CD8-positive, alpha-beta memory T cell (primary cell): ENCODE data around the gene LRBA. TPM values are rescaled to one million over a fixed set of nuclear protein-coding genes. Genes with fewer than 3 reads are reported as not detected.
"Not testable (repeated sequence)": the region's sequence is repeated elsewhere in the genome, so short reads cannot be mapped to it uniquely, and the experiment has no call there.

Experiments used
- CTCF ChIA-PET: fragments of 350-600 bp; sonication (Branson Sonifier 250); formaldehyde crosslinking; loops from one replicate; lab custom pipeline; 2021; ENCODE audit warnings: antibody characterized with exemption; lab: Charles Lee
- POLR2A ChIA-PET: fragments of 350-600 bp; sonication (Branson Sonifier 250); formaldehyde crosslinking; loops from one replicate; lab custom pipeline; 2021; ENCODE audit warnings: antibody characterized with exemption; lab: Charles Lee
- DNase-seq, 5 donors: peaks; one replicate each; pipeline versions ENCODE4 v3.0.0 to v3.0.0-alpha.2; 2020 to 2022; ENCODE audit warnings: mixed read lengths in 1 of 5
- H3K27ac ChIP-seq: one replicate; pipeline ENCODE4 v1.7.0; 2013; ENCODE audit warnings: low read depth, mild to moderate bottlenecking, low read length, moderate library complexity
- H3K27me3 ChIP-seq: 2 replicates; pipeline ENCODE4 v1.7.0; 2013; ENCODE audit warnings: low read length, mild to moderate bottlenecking; ENCODE audit not compliant: insufficient read depth, poor library complexity, severe bottlenecking
- H3K36me3 ChIP-seq: 2 replicates; pipeline ENCODE4 v1.7.0; 2013; ENCODE audit warnings: mild to moderate bottlenecking, low read length, moderate library complexity; ENCODE audit not compliant: insufficient read depth
- H3K4me1 ChIP-seq: 2 replicates; pipeline ENCODE4 v1.7.0; 2013; ENCODE audit warnings: mild to moderate bottlenecking, low read length, moderate library complexity; ENCODE audit not compliant: insufficient read depth
- H3K4me3 ChIP-seq: 2 replicates; pipeline ENCODE4 v1.7.0; 2013; ENCODE audit warnings: mild to moderate bottlenecking, low read length
- H3K9me3 ChIP-seq: 2 replicates; pipeline ENCODE4 v1.7.0; 2013; ENCODE audit warnings: mild to moderate bottlenecking, low read length
- H3K27ac Mint-ChIP-seq, 8 donors: one replicate each; pipeline ENCODE4 v1.8.0; 2020 to 2021; ENCODE audit warnings: mixed read lengths in 8 of 8, mild to moderate bottlenecking in 6 of 8, inconsistent platforms in 3 of 8, moderate library complexity in 3 of 8
- H3K27me3 Mint-ChIP-seq, 2 donors: one replicate each; pipeline ENCODE4 v1.8.0; 2020 to 2021; ENCODE audit warnings: mixed read lengths in 2 of 2, mild to moderate bottlenecking in 1 of 2, moderate library complexity in 1 of 2
- H3K36me3 Mint-ChIP-seq, 3 donors: one replicate each; pipeline ENCODE4 v1.8.0; 2020 to 2021; ENCODE audit warnings: mixed read lengths in 3 of 3, inconsistent platforms in 1 of 3, mild to moderate bottlenecking in 1 of 3
- H3K4me1 Mint-ChIP-seq, 3 donors: one replicate each; pipeline ENCODE4 v1.8.0; 2020 to 2021; ENCODE audit warnings: mixed read lengths in 3 of 3, inconsistent platforms in 1 of 3, mild to moderate bottlenecking in 1 of 3
- H3K4me3 Mint-ChIP-seq, 7 donors: one replicate each; pipeline ENCODE4 v1.8.0; 2020 to 2021; ENCODE audit warnings: mixed read lengths in 7 of 7, mild to moderate bottlenecking in 6 of 7, moderate library complexity in 4 of 7, inconsistent platforms in 2 of 7
- H3K9me3 Mint-ChIP-seq, 5 donors: one replicate each; pipeline ENCODE4 v1.8.0; 2020 to 2022; ENCODE audit warnings: mixed read lengths in 5 of 5, mild to moderate bottlenecking in 3 of 5, moderate library complexity in 2 of 5, inconsistent platforms in 1 of 5
- polyA plus RNA-seq: library from polyadenylated mRNA; unstranded; fragments of 300-500 nt; fragmentation: Illumina TruSeq; gene quantifications from one replicate; pipeline ENCODE4 v1.2.3, GENCODE V29; 2021
- total RNA-seq, 2 experiments: library from RNA; stranded (reverse); gene quantifications; one replicate each; pipeline ENCODE4 v1.2.3, GENCODE V29; 2021

Gene LRBA
- total and polyA plus RNA-seq, 3 experiments from 2014 or later = 25.9 to 61.9 (median 56.4) TPM

DNA sequence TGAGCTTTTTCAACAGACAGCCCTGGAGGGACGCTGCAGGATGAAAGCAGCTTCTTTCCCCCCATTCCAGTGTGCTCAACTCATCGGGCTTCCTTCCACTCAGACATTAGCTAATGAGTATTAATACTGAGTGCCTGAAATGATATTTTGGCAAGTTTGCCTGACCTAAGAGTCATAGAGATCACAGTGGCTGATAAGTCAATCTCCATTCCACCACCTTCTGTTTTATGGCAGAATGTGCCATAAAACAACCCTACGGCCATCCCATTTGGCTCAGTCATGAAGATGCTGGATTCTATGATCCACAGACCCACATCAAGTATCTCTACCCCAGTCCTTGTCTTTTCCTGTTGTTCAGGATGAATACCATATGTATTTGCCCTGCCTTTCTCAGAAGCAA lies 481.4 kb downstream of the LRBA start:
- Histone ChIP-seq H3K27me3 (no peaks in the 10 kb centered on the region), H3K9me3 (no peaks in the 10 kb centered on the region), H3K27ac (no peak overlapping the region), H3K4me3 (no peak overlapping the region), H3K36me3 (no peaks in the 10 kb centered on the region), H3K4me1 (no peaks in the 10 kb centered on the region)
- H3K4me3 Mint-ChIP-seq = no peak overlapping the region
- POLR2A ChIA-PET = no interaction called here
- H3K27me3 Mint-ChIP-seq = no peaks in the 10 kb centered on the region
- CTCF ChIA-PET = no interaction called here
- H3K36me3 Mint-ChIP-seq = peaks cover 4 to 12% (median 4%) of the 10 kb centered on the region in 3 donors
- no peak overlapping the region for H3K27ac Mint-ChIP-seq
- peaks cover 4 to 12% (median 4%) of the 10 kb centered on the region in 3 donors for H3K4me1 Mint-ChIP-seq
- no peaks in the 10 kb centered on the region for H3K9me3 Mint-ChIP-seq
- no peak for DNase-seq

DNA sequence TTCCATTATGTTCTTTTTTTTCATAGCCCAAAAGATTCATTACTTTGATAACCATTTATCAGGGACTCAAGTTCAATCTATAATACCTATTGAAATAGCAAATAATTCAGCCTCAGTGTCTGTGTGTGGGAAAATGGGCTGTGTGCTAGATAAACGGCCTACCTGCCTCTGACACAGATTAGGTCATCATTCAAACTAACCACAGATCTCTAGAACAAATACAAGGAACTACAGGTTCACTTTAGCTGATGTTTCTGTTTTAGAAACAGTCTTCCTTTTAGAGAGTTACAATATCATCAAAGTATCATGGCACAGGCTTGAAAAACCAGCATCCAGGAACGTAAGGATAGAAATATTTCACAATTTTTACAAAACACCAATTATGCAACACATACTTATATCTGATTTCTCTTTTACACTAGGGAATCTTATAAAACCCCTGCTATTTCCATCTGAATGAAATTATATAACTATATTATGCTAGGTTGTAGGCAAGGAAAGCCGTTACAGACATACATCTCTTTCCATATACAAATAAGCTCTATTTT lies 489.7 kb downstream of the LRBA start:
- peaks cover 0 to 11% (median 2%) of the 10 kb centered on the region in 3 donors for H3K4me1 Mint-ChIP-seq
- DNase-seq = no peak
- Histone ChIP-seq H3K27me3 (no peaks in the 10 kb centered on the region), H3K36me3 (no peaks in the 10 kb centered on the region), H3K27ac (no peak overlapping the region), H3K9me3 (no peaks in the 10 kb centered on the region), H3K4me1 (no peaks in the 10 kb centered on the region), H3K4me3 (no peak overlapping the region)
- no peak overlapping the region for H3K27ac Mint-ChIP-seq
- POLR2A ChIA-PET = no interaction called here
- H3K27me3 Mint-ChIP-seq = no peaks in the 10 kb centered on the region
- H3K9me3 Mint-ChIP-seq = no peaks in the 10 kb centered on the region
- H3K4me3 Mint-ChIP-seq = no peak overlapping the region
- CTCF ChIA-PET = no interaction called here
- peaks cover 5 to 13% (median 10%) of the 10 kb centered on the region in 3 donors for H3K36me3 Mint-ChIP-seq

- POLR2A ChIA-PET = no interaction called here
- CTCF ChIA-PET = no interaction called here
- Mint-ChIP-seq H3K4me1 (peaks cover 3 to 12% (median 6%) of the 10 kb centered on the region in 3 donors), H3K27me3 (peaks cover 0 to 1% of the 10 kb centered on the region in 2 donors), H3K9me3 (no peaks in the 10 kb centered on the region), H3K4me3 (no peak overlapping the region), H3K27ac (no peak overlapping the region), H3K36me3 (peaks cover 5 to 13% (median 9%) of the 10 kb centered on the region in 3 donors)
- Histone ChIP-seq H3K4me3 (no peak overlapping the region), H3K27ac (no peak overlapping the region), H3K36me3 (no peaks in the 10 kb centered on the region), H3K27me3 (no peaks in the 10 kb centered on the region), H3K9me3 (no peaks in the 10 kb centered on the region), H3K4me1 (no peaks in the 10 kb centered on the region)
- DNase-seq = no peak
Measured at GRCh38 chr4:150518559-150518958, 496.5 kb downstream of the LRBA start.

DNA sequence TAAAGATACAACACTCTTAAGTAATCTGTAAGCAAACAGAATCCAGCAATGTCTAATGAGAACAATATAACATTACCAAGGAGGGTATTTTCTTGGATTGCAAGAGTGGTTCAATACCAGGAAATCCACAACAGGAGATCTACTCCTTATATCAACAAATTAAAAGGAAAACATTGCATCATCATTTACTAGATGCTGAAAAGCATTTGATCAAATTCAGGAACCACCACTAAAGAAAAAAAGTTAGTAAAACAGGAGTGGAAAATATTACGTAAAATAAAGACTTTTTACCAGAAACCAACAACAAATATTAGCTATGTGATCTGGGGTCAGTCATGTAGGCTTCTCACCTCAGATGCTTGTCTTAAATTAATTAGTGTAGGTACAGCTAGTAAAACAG lies 499.9 kb downstream of the LRBA start:
- Mint-ChIP-seq H3K27ac (no peak overlapping the region), H3K36me3 (peaks cover 5 to 17% (median 9%) of the 10 kb centered on the region in 3 donors), H3K4me3 (no peak overlapping the region), H3K27me3 (peaks cover 0 to 1% of the 10 kb centered on the region in 2 donors), H3K9me3 (no peaks in the 10 kb centered on the region), H3K4me1 (peaks cover 3 to 12% (median 6%) of the 10 kb centered on the region in 3 donors)
- CTCF ChIA-PET = no interaction called here
- DNase-seq = no peak
- no peaks in the 10 kb centered on the region for H3K9me3 ChIP-seq
- no peaks in the 10 kb centered on the region for H3K27me3 ChIP-seq
- H3K27ac ChIP-seq = no peak overlapping the region
- no peak overlapping the region for H3K4me3 ChIP-seq
- POLR2A ChIA-PET = no interaction called here
- no peaks in the 10 kb centered on the region for H3K36me3 ChIP-seq
- H3K4me1 ChIP-seq = no peaks in the 10 kb centered on the region

GRCh38 chr4:150514709-150515108 lies 500.4 kb downstream of the LRBA start:
- Histone ChIP-seq H3K27ac (no peak overlapping the region), H3K36me3 (no peaks in the 10 kb centered on the region), H3K4me1 (no peaks in the 10 kb centered on the region), H3K9me3 (no peaks in the 10 kb centered on the region), H3K27me3 (no peaks in the 10 kb centered on the region), H3K4me3 (no peak overlapping the region)
- POLR2A ChIA-PET = no interaction called here
- no peak overlapping the region for H3K4me3 Mint-ChIP-seq
- peaks cover 5 to 17% (median 9%) of the 10 kb centered on the region in 3 donors for H3K36me3 Mint-ChIP-seq
- peaks cover 3 to 12% (median 6%) of the 10 kb centered on the region in 3 donors for H3K4me1 Mint-ChIP-seq
- DNase-seq = no peak
- peaks cover 0 to 1% of the 10 kb centered on the region in 2 donors for H3K27me3 Mint-ChIP-seq
- H3K27ac Mint-ChIP-seq = no peak overlapping the region
- H3K9me3 Mint-ChIP-seq = no peaks in the 10 kb centered on the region
- CTCF ChIA-PET = no interaction called here

- peaks cover 0 to 7% (median 3%) of the 10 kb centered on the region in 5 donors for H3K9me3 Mint-ChIP-seq
- no peaks in the 10 kb centered on the region for H3K4me1 ChIP-seq
- H3K4me1 Mint-ChIP-seq = peaks cover 0 to 11% (median 3%) of the 10 kb centered on the region in 3 donors
- POLR2A ChIA-PET = no interaction called here
- H3K27me3 ChIP-seq = no peaks in the 10 kb centered on the region
- DNase-seq = no peak
- no peak overlapping the region for H3K27ac ChIP-seq
- peaks cover 12 to 25% (median 25%) of the 10 kb centered on the region in 3 donors for H3K36me3 Mint-ChIP-seq
- no peaks in the 10 kb centered on the region for H3K9me3 ChIP-seq
- H3K4me3 ChIP-seq = no peak overlapping the region
- CTCF ChIA-PET = no interaction called here
- no peaks in the 10 kb centered on the region for H3K27me3 Mint-ChIP-seq
- no peak overlapping the region for H3K4me3 Mint-ChIP-seq
- no peak overlapping the region for H3K27ac Mint-ChIP-seq
- H3K36me3 ChIP-seq = no peaks in the 10 kb centered on the region
Measured at GRCh38 chr4:150510176-150510865, 504.8 kb downstream of the LRBA start.

GRCh38 chr4:150507656-150508055 lies 507.4 kb downstream of the LRBA start:
- H3K36me3 ChIP-seq, H3K9me3 ChIP-seq, H3K27me3 ChIP-seq, CTCF ChIA-PET, H3K4me3 Mint-ChIP-seq, H3K27ac ChIP-seq, DNase-seq, H3K27ac Mint-ChIP-seq, H3K4me3 ChIP-seq, H3K27me3 Mint-ChIP-seq, POLR2A ChIA-PET, H3K4me1 ChIP-seq: not testable (repeated sequence)
- Mint-ChIP-seq H3K4me1 (peaks cover 3 to 12% (median 6%) of the 10 kb centered on the region in 3 donors), H3K9me3 (peaks cover 0 to 11% (median 6%) of the 10 kb centered on the region in 5 donors), H3K36me3 (peaks cover 13 to 33% (median 21%) of the 10 kb centered on the region in 3 donors)

GRCh38 chr4:150501983-150502382 lies 513.1 kb downstream of the LRBA start:
- Mint-ChIP-seq H3K27me3 (no peaks in the 10 kb centered on the region), H3K4me3 (no peak overlapping the region), H3K9me3 (peaks cover 0 to 9% (median 4%) of the 10 kb centered on the region in 5 donors), H3K4me1 (peaks cover 12 to 20% (median 20%) of the 10 kb centered on the region in 3 donors), H3K27ac (peak overlapping the region in 1 of 8 donors; percentile 7), H3K36me3 (peaks cover 13 to 20% (median 18%) of the 10 kb centered on the region in 3 donors)
- Histone ChIP-seq H3K36me3 (no peaks in the 10 kb centered on the region), H3K4me1 (no peaks in the 10 kb centered on the region), H3K27ac (no peak overlapping the region), H3K4me3 (no peak overlapping the region), H3K27me3 (no peaks in the 10 kb centered on the region), H3K9me3 (no peaks in the 10 kb centered on the region)
- POLR2A ChIA-PET = no interaction called here
- CTCF ChIA-PET = no interaction called here
- no peak for DNase-seq
